Measurements from ENCODE around the gene EVC.

Gene EVC

GRCh38 chr4:5709207-5709575, 1.8 kb upstream of the EVC start:
- peaks cover 62% of the 10 kb centered on the region for H3K4me1 ChIP-seq (ENCODE audit: control insufficient read depth, insufficient read depth, low read length)
- H3K9ac ChIP-seq (ENCODE audit: low read length), result peak overlapping the region; percentile 93
- no peak for DNase-seq (ENCODE audit: low read depth)
- peaks cover 6% of the 10 kb centered on the region for H3K36me3 ChIP-seq (ENCODE audit: control insufficient read depth, insufficient read depth, low read length, severe bottlenecking)
- peak overlapping the region; percentile 92 for H3K4me3 ChIP-seq (ENCODE audit: low read length)
- H3K27me3 ChIP-seq (replicated peaks; ENCODE audit: control insufficient read depth, insufficient read depth, low read length), result no peaks in the 10 kb centered on the region
- H3K9me3 ChIP-seq (ENCODE audit: control insufficient read depth, low read length), result no peaks in the 10 kb centered on the region

- peaks cover 10% of the 10 kb centered on the region for H3K36me3 ChIP-seq (ENCODE audit: control insufficient read depth, insufficient read depth, low read length, severe bottlenecking)
- H3K4me1 ChIP-seq (ENCODE audit: control insufficient read depth, insufficient read depth, low read length), result peaks cover 55% of the 10 kb centered on the region
- H3K9ac ChIP-seq (ENCODE audit: low read length), result peak overlapping the region; percentile 88
- no peaks in the 10 kb centered on the region for H3K27me3 ChIP-seq (replicated peaks; ENCODE audit: control insufficient read depth, insufficient read depth, low read length)
- DNase-seq (ENCODE audit: low read depth), result peak; percentile 62
- H3K9me3 ChIP-seq (ENCODE audit: control insufficient read depth, low read length), result peaks cover 4% of the 10 kb centered on the region
- H3K4me3 ChIP-seq (ENCODE audit: low read length), result peak overlapping the region; percentile 90
These were observed 688 bp upstream of the EVC start for GRCh38 chr4:5710065-5710960.

- H3K4me3 ChIP-seq (ENCODE audit: low read length), result peak overlapping the region; percentile 90
- peaks cover 12% of the 10 kb centered on the region for H3K36me3 ChIP-seq (ENCODE audit: control insufficient read depth, insufficient read depth, low read length, severe bottlenecking)
- DNase-seq (ENCODE audit: low read depth), result peak; percentile 76
- H3K9ac ChIP-seq (ENCODE audit: low read length), result peak overlapping the region; percentile 88
- peaks cover 46% of the 10 kb centered on the region for H3K4me1 ChIP-seq (ENCODE audit: control insufficient read depth, insufficient read depth, low read length)
- H3K27me3 ChIP-seq (replicated peaks; ENCODE audit: control insufficient read depth, insufficient read depth, low read length), result no peaks in the 10 kb centered on the region
- peaks cover 5% of the 10 kb centered on the region for H3K9me3 ChIP-seq (ENCODE audit: control insufficient read depth, low read length)
These were observed 631 bp downstream of the EVC start for GRCh38 chr4:5711479-5712184.

GRCh38 chr4:5712517-5712916, 1.5 kb downstream of the EVC start:
- peaks cover 38% of the 10 kb centered on the region for H3K4me1 ChIP-seq (ENCODE audit: control insufficient read depth, insufficient read depth, low read length)
- H3K4me3 ChIP-seq (ENCODE audit: low read length), result peak overlapping the region; percentile 90
- peaks cover 12% of the 10 kb centered on the region for H3K36me3 ChIP-seq (ENCODE audit: control insufficient read depth, insufficient read depth, low read length, severe bottlenecking)
- no peak for DNase-seq (ENCODE audit: low read depth)
- H3K9me3 ChIP-seq (ENCODE audit: control insufficient read depth, low read length), result peaks cover 5% of the 10 kb centered on the region
- H3K27me3 ChIP-seq (replicated peaks; ENCODE audit: control insufficient read depth, insufficient read depth, low read length), result no peaks in the 10 kb centered on the region
- peak overlapping the region; percentile 88 for H3K9ac ChIP-seq (ENCODE audit: low read length)

- DNase-seq (ENCODE audit: low read depth), result no peak
- H3K36me3 ChIP-seq (ENCODE audit: control insufficient read depth, insufficient read depth, low read length, severe bottlenecking), result peaks cover 12% of the 10 kb centered on the region
- H3K4me3 ChIP-seq (ENCODE audit: low read length), result peak overlapping the region; percentile 90
- peaks cover 34% of the 10 kb centered on the region for H3K4me1 ChIP-seq (ENCODE audit: control insufficient read depth, insufficient read depth, low read length)
- H3K27me3 ChIP-seq (replicated peaks; ENCODE audit: control insufficient read depth, insufficient read depth, low read length), result no peaks in the 10 kb centered on the region
- H3K9ac ChIP-seq (ENCODE audit: low read length), result no peak overlapping the region
- peaks cover 5% of the 10 kb centered on the region for H3K9me3 ChIP-seq (ENCODE audit: control insufficient read depth, low read length)
These were observed 1.9 kb downstream of the EVC start for GRCh38 chr4:5712931-5713330.

- Histone ChIP-seq H3K27me3 (replicated peaks; ENCODE audit: control insufficient read depth, insufficient read depth, low read length) (no peaks in the 10 kb centered on the region), H3K4me3 (ENCODE audit: low read length) (no peak overlapping the region), H3K9me3 (ENCODE audit: control insufficient read depth, low read length) (peaks cover 5% of the 10 kb centered on the region), H3K9ac (ENCODE audit: low read length) (no peak overlapping the region), H3K36me3 (ENCODE audit: control insufficient read depth, insufficient read depth, low read length, severe bottlenecking) (peaks cover 12% of the 10 kb centered on the region), H3K4me1 (ENCODE audit: control insufficient read depth, insufficient read depth, low read length) (peaks cover 30% of the 10 kb centered on the region)
- DNase-seq (ENCODE audit: low read depth), result no peak
These were observed 2.9 kb downstream of the EVC start for GRCh38 chr4:5713861-5714260.

- H3K36me3 ChIP-seq (ENCODE audit: control insufficient read depth, insufficient read depth, low read length, severe bottlenecking), result peaks cover 24% of the 10 kb centered on the region
- no peaks in the 10 kb centered on the region for H3K27me3 ChIP-seq (replicated peaks; ENCODE audit: control insufficient read depth, insufficient read depth, low read length)
- peaks cover 5% of the 10 kb centered on the region for H3K9me3 ChIP-seq (ENCODE audit: control insufficient read depth, low read length)
- H3K9ac ChIP-seq (ENCODE audit: low read length), result no peak overlapping the region
- peak overlapping the region; percentile 34 for H3K4me3 ChIP-seq (ENCODE audit: low read length)
- H3K4me1 ChIP-seq (ENCODE audit: control insufficient read depth, insufficient read depth, low read length), result peaks cover 22% of the 10 kb centered on the region
- DNase-seq (ENCODE audit: low read depth), result no peak
These were observed 4.4 kb downstream of the EVC start for GRCh38 chr4:5715357-5715756.

GRCh38 chr4:5716391-5716790, 5.4 kb downstream of the EVC start:
- peaks cover 5% of the 10 kb centered on the region for H3K9me3 ChIP-seq (ENCODE audit: control insufficient read depth, low read length)
- H3K27me3 ChIP-seq (replicated peaks; ENCODE audit: control insufficient read depth, insufficient read depth, low read length), result no peaks in the 10 kb centered on the region
- H3K9ac ChIP-seq (ENCODE audit: low read length), result no peak overlapping the region
- H3K4me1 ChIP-seq (ENCODE audit: control insufficient read depth, insufficient read depth, low read length), result peaks cover 17% of the 10 kb centered on the region
- H3K4me3 ChIP-seq (ENCODE audit: low read length), result no peak overlapping the region
- H3K36me3 ChIP-seq (ENCODE audit: control insufficient read depth, insufficient read depth, low read length, severe bottlenecking), result peaks cover 33% of the 10 kb centered on the region
- DNase-seq (ENCODE audit: low read depth), result no peak

GRCh38 chr4:5717449-5718158, 6.6 kb downstream of the EVC start:
- Histone ChIP-seq H3K4me3 (ENCODE audit: low read length) (no peak overlapping the region), H3K27me3 (replicated peaks; ENCODE audit: control insufficient read depth, insufficient read depth, low read length) (no peaks in the 10 kb centered on the region), H3K4me1 (ENCODE audit: control insufficient read depth, insufficient read depth, low read length) (peaks cover 15% of the 10 kb centered on the region), H3K9ac (ENCODE audit: low read length) (no peak overlapping the region), H3K9me3 (ENCODE audit: control insufficient read depth, low read length) (peaks cover 5% of the 10 kb centered on the region), H3K36me3 (ENCODE audit: control insufficient read depth, insufficient read depth, low read length, severe bottlenecking) (peaks cover 34% of the 10 kb centered on the region)
- no peak for DNase-seq (ENCODE audit: low read depth)

- Histone ChIP-seq H3K9ac (ENCODE audit: low read length) (no peak overlapping the region), H3K27me3 (replicated peaks; ENCODE audit: control insufficient read depth, insufficient read depth, low read length) (no peaks in the 10 kb centered on the region), H3K36me3 (ENCODE audit: control insufficient read depth, insufficient read depth, low read length, severe bottlenecking) (peaks cover 37% of the 10 kb centered on the region), H3K4me1 (ENCODE audit: control insufficient read depth, insufficient read depth, low read length) (peaks cover 12% of the 10 kb centered on the region), H3K9me3 (ENCODE audit: control insufficient read depth, low read length) (peaks cover 5% of the 10 kb centered on the region), H3K4me3 (ENCODE audit: low read length) (no peak overlapping the region)
- DNase-seq (ENCODE audit: low read depth), result peak; percentile 30
These were observed 7.4 kb downstream of the EVC start for GRCh38 chr4:5718411-5718810.

All from adipocyte (in vitro differentiated cells).